Stimulated activated CD8-positive, alpha-beta memory T cell treated with anti-CD3 and anti-CD28 coated beads, Interleukin-15, amount 100 ng/mL, for 24 hours (primary cell): ENCODE measurements around the gene HEMK1.

Experiments used
- DNase-seq: peaks from one replicate; pipeline ENCODE4 v3.0.0-alpha.2; 2020; ENCODE audit warnings: low read depth

HEMK1 gene

GRCh38 chr3:50545781-50546180 is 23.5 kb upstream of the HEMK1 start:
- DNase-seq: no peak

GRCh38 chr3:50549226-50549625 is 20.1 kb upstream of the HEMK1 start:
- DNase-seq: no peak

- DNase-seq: no peak
Measured at GRCh38 chr3:50550079-50550736, 19.1 kb upstream of the HEMK1 start.

GRCh38 chr3:50551054-50551659 is 18.2 kb upstream of the HEMK1 start:
- DNase-seq: no peak

GRCh38 chr3:50551681-50552435 is 17.5 kb upstream of the HEMK1 start:
- no peak for DNase-seq

- DNase-seq: no peak
Measured at GRCh38 chr3:50552598-50552997, 16.7 kb upstream of the HEMK1 start.

GRCh38 chr3:50554553-50554952 is 14.8 kb upstream of the HEMK1 start:
- DNase-seq: no peak

GRCh38 chr3:50557106-50557505 is 12.2 kb upstream of the HEMK1 start:
- no peak for DNase-seq

- DNase-seq: no peak
Measured at GRCh38 chr3:50557915-50558314, 11.4 kb upstream of the HEMK1 start.

GRCh38 chr3:50559702-50560101 is 9.6 kb upstream of the HEMK1 start:
- no peak for DNase-seq

- DNase-seq: no peak
Measured at GRCh38 chr3:50562861-50563260, 6.5 kb upstream of the HEMK1 start.

GRCh38 chr3:50563867-50564266 is 5.5 kb upstream of the HEMK1 start:
- no peak for DNase-seq

- no peak for DNase-seq
Measured at GRCh38 chr3:50564321-50564720, 5.0 kb upstream of the HEMK1 start.

GRCh38 chr3:50567011-50567385 is 2.3 kb upstream of the HEMK1 start:
- DNase-seq: no peak

- peak; percentile 89 for DNase-seq
Measured at GRCh38 chr3:50567386-50568167, 1.7 kb upstream of the HEMK1 start, which contains the start of gene C3orf18. C3orf18 (minus strand) TSS chr3:50567747; CDS start chr3:50565699, 2,048 bp downstream.

- no peak for DNase-seq
Measured at GRCh38 chr3:50570508-50571279, 1.4 kb downstream of the HEMK1 start.

GRCh38 chr3:50571486-50571885 is 2.2 kb downstream of the HEMK1 start:
- DNase-seq: no peak

GRCh38 chr3:50572158-50572557 is 2.8 kb downstream of the HEMK1 start:
- peak; percentile 59 for DNase-seq

GRCh38 chr3:50572801-50573371 is 3.6 kb downstream of the HEMK1 start:
- DNase-seq: no peak

- DNase-seq: no peak
Measured at GRCh38 chr3:50573566-50574443, 4.5 kb downstream of the HEMK1 start.
